SK-N-MC (cell line): ENCODE measurements around the gene PLOD2.

ENCODE experiments used
- DNase-seq: peaks from one replicate; pipeline ENCODE4 v3.0.0-alpha.2; 2011; ENCODE audit warnings: low read depth, low spot score
- H3K27ac ChIP-seq: fragments of 200-600 bp; sonication (generic); 2 replicates; pipeline ENCODE4 v1.5.1; 2016; ENCODE audit warnings: mixed run types
- H3K36me3 ChIP-seq: fragments of 200-600 bp; sonication (generic); 2 replicates; pipeline ENCODE4 v1.6.1; 2017; ENCODE audit warnings: antibody characterized with exemption, low read length, mixed read lengths; ENCODE audit not compliant: insufficient read depth
- H3K4me3 ChIP-seq: fragments of 200-600 bp; sonication (generic); 2 replicates; pipeline ENCODE4 v1.5.1; 2016
- H3K9ac ChIP-seq: fragments of 200-600 bp; sonication (generic); 2 replicates; pipeline ENCODE4 v1.8.0; 2017; ENCODE audit warnings: mixed run types, mixed read lengths; ENCODE audit not compliant: insufficient read length
- H3K9me3 ChIP-seq: fragments of 200-600 bp; sonication (generic); 2 replicates; pipeline ENCODE4 v1.6.1; 2017; ENCODE audit warnings: low read depth, mild to moderate bottlenecking, antibody characterized with exemption, low read length, moderate library complexity, mixed read lengths
- EZH2 ChIP-seq: fragments of 200-600 bp; sonication (generic); IDR thresholded peaks from one replicate; pipeline ENCODE4 v1.6.1; 2017; ENCODE audit warnings: antibody characterized with exemption
- FOXP2 ChIP-seq: optimal IDR thresholded peaks from 2 replicates; pipeline ENCODE3; 2011; ENCODE audit warnings: mild to moderate bottlenecking, moderate library complexity; ENCODE audit not compliant: insufficient read depth; ENCODE audit errors: extremely low read length, control extremely low read depth
- POLR2AphosphoS5 ChIP-seq: IDR thresholded peaks from 2 replicates; pipeline ENCODE4 v1.6.1; 2012; ENCODE audit warnings: mild to moderate bottlenecking, low read depth, low read length, borderline replicate concordance

Gene PLOD2

DNA sequence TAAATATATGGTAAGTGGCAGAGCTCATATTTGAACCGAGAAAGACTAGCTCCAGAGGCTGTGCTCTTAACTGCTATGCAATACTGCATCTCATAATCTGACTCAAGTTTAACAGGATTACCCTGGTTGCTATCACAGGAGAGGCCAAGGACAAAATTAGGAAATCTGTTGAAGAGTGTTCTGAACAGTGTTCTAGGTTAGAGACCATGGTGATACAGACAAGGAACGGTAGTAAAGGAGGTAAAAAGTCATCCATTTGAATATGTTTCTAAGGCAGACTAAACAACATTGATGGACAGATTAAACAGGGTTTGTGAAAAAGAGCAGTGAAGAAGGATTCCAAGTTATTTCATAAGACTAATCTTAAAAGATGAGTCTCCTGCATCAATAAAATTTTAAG lies 22.1 kb downstream of the PLOD2 start:
- no peaks in the 10 kb centered on the region; the same call in 1 of the 2 replicates for H3K9me3 ChIP-seq
- peaks cover 4% of the 10 kb centered on the region for H3K36me3 ChIP-seq
- H3K27ac ChIP-seq = peak overlapping the region; percentile 62
- no peak overlapping the region for H3K4me3 ChIP-seq
- TF ChIP-seq POLR2AphosphoS5 = no peak
- no peak for TF ChIP-seq FOXP2
- no peak for TF ChIP-seq EZH2
- no peak overlapping the region for H3K9ac ChIP-seq
- no peak for DNase-seq

DNA sequence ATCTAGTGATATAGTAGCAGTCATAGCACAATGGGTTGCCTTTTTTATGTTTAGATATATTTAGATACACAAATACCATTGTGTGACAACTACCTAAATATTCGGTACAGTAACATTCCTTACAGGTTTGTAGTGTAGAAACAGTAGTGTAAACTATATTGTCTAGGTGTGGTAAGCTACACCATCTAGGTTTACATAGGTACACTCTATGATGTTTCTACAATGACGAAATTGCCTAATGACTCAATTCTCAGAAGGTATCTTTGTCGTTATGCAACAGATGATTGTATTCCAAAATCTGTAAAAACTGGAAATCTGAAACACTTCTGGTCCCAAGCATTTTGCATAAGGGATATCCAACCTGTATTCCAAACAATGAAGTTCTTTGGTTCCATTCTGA lies 24.3 kb downstream of the PLOD2 start:
- Histone ChIP-seq H3K4me3 (no peak overlapping the region), H3K9me3 (no peaks in the 10 kb centered on the region; the same call in 1 of the 2 replicates), H3K36me3 (peaks cover 9% of the 10 kb centered on the region), H3K27ac (no peak overlapping the region), H3K9ac (no peak overlapping the region)
- DNase-seq = no peak
- TF ChIP-seq POLR2AphosphoS5 = no peak
- TF ChIP-seq EZH2 = no peak
- TF ChIP-seq FOXP2 = no peak

DNA sequence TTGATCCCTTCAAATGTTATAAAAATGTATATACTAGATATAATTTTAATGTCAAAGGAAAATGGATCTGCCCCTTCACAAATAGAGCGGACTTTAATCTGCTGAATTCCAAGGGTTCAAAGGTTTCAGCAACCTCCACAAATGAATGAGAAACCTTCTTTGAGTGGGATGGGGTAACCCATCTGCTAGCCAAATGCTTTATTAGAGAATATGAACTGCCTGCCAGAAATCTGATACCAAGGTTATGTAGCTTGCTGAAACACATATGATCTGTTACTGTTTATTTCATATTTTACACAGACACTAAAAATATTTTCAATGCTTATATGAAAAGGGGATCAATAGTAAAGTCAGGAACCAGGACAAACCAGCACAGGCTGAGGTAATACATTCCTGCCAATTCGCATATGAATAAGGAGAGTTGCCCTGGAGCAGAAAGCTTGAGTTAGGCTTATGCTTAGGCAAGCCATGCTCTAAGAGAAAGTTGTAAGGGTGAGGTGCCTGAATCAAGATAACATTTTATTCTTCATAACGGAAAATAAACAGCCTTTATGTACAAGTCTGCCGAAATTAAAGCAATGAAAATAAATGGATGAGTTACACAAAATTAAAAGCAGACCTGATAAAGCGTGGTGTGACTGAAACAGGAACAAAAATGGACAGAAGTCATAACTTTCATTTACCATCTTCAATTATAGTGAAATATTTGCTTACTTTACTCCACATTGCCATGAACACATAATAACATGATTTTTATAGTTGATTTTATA lies 26.5 kb downstream of the PLOD2 start:
- Histone ChIP-seq H3K9ac (peak overlapping the region; percentile 19), H3K27ac (peak overlapping the region; percentile 92), H3K36me3 (peaks cover 19% of the 10 kb centered on the region), H3K4me3 (peak overlapping the region; percentile 59), H3K9me3 (no peaks in the 10 kb centered on the region; the same call in 1 of the 2 replicates)
- DNase-seq = peak; percentile 53
- TF ChIP-seq POLR2AphosphoS5 (peak; percentile 20; the same call in 1 of the 2 replicates), EZH2 (no peak), FOXP2 (peak; percentile 54)

DNA sequence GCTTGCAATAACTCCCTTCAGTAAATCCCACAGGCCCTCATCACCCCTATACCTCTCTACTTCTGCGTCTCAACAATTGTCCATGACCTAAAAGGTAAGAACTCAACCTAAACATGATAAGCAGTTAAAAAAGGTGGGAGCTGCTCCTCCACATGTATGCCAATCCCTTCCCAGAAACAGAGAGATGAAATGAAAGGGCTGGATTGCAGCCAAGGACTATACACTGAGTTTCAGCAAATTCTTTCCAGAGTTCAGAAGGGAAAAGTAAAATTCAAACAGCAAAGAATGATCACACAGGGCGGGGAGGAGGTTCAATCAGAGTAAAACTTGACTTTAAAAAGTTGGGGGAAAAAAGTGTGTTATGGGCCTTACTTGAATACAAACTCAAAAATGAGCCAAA lies 27.5 kb downstream of the PLOD2 start:
- TF ChIP-seq FOXP2 = no peak
- no peak for TF ChIP-seq POLR2AphosphoS5
- no peak for TF ChIP-seq EZH2
- H3K27ac ChIP-seq = peak overlapping the region; percentile 92

DNA sequence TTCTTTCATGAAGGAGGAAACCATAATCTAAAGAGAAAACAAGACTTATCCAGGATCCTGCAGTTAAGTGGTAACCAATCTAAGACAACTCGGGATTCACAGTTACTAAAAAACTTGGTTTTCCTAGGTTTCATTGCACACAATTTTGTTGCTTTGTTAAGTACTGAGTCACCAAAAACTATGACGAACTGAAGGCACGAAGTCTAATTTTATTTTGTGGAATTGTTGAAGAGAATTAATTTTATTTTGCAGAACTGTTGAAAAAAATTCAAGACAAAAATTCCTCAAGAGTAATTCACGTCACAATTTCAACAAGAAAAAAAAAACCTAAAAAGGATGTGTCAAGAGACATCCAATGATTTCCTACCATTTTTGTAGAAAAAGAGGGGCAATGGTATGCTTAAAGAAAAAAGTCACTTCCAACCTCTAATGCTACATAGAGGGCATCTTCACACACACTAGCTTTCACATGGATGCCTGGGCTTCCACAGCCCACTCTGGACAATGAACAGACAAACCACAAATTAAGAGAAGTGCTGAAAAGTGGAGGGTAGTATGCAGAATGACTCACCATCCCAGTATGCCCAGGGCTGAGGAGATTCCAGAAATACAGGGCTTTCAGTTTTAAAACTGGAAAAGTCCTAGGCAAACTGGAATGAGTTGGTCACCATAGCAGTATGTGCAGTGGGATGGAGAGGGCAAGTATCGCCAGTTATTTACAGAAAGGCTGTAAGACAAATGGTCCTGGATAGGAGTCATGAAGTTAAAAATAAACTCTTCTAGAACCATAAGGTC lies 29.2 kb downstream of the PLOD2 start:
- no peak overlapping the region for H3K9ac ChIP-seq
- H3K9me3 ChIP-seq = no peaks in the 10 kb centered on the region; the same call in 1 of the 2 replicates
- peaks cover 20% of the 10 kb centered on the region for H3K36me3 ChIP-seq
- TF ChIP-seq EZH2 (no peak), POLR2AphosphoS5 (no peak), FOXP2 (no peak)
- H3K4me3 ChIP-seq = no peak overlapping the region
- no peak for DNase-seq
- H3K27ac ChIP-seq = 0 out of 2 replicates have a peak overlapping the region, but pooled peaks have one; percentile 8

More for the DNA sequence above, 27.5 kb downstream of the PLOD2 start:
- DNase-seq = no peak
- Histone ChIP-seq H3K4me3 (peak overlapping the region; percentile 59), H3K9me3 (no peaks in the 10 kb centered on the region; the same call in 1 of the 2 replicates), H3K36me3 (peaks cover 19% of the 10 kb centered on the region), H3K9ac (peak overlapping the region; percentile 10)

DNA sequence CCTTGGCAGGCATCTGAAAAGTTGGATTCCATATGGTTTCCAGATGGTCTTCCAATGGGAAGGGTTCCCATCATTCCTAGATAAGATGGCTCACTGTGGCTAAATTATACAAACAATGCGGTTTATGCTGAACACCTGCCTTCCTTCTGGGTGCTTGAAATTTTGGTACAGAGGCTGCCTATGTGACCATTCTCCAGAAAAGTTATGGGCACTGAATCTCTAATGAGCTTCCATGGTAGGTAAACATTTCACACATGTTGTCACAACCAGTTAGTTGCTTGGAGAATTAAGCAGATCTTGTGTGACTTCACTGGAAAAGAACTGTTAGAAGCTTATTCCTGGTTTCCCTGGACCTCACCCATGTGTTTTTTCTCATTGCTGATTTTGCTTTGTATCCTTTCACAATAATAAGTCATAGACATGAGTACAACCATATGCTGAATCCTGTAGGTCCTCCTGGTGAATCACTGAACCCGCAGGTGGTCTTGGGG lies 30.1 kb downstream of the PLOD2 start:
- Histone ChIP-seq H3K36me3 (peaks cover 20% of the 10 kb centered on the region), H3K4me3 (no peak overlapping the region), H3K27ac (no peak overlapping the region), H3K9ac (no peak overlapping the region), H3K9me3 (0 out of 2 replicates have a peak, but pooled peaks cover 3% of the 10 kb centered on the region)
- no peak for TF ChIP-seq EZH2
- no peak for TF ChIP-seq FOXP2
- no peak for TF ChIP-seq POLR2AphosphoS5
- no peak for DNase-seq

DNA sequence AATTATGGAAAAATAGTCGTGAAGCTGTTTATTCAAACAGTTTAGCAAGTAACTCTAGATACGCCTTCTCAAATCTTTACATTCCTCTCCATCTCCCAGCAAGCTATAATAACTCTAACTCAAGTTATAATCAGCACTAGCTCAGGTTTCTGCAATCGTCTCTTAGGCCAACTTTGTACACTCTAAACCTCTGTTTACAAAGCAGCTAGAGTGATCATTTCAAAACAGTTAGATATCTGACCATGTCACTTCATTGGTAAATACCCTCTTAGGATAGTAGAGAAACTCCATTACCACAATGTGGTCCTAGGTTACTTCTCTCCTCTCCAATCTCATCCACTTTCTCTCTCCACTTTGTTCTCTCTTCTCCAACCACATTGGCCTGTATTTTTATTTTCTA lies 31.2 kb downstream of the PLOD2 start:
- DNase-seq = no peak
- no peak overlapping the region for H3K9ac ChIP-seq
- peaks cover 20% of the 10 kb centered on the region for H3K36me3 ChIP-seq
- TF ChIP-seq FOXP2 = no peak
- TF ChIP-seq EZH2 = no peak
- no peak for TF ChIP-seq POLR2AphosphoS5
- no peak overlapping the region for H3K27ac ChIP-seq
- 0 out of 2 replicates have a peak, but pooled peaks cover 3% of the 10 kb centered on the region for H3K9me3 ChIP-seq
- H3K4me3 ChIP-seq = no peak overlapping the region

DNA sequence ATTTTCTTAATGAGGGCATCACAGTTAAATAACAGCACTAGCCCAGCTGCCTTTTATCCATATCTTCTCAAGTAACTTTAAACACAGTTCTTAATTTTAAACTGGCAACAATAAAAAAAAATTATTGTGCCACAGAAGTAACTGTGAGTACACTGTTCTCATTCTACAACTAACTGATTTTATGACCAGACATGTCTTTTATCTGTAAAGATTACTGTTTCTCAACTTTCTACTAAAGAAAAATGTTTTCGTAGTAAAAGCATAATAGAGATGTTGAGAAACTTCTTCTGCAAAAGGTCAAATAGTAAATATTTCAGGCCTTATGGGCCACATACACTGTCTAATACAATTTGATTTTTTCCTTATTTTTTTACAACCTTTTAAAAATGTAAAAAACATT lies 32.0 kb downstream of the PLOD2 start:
- Histone ChIP-seq H3K36me3 (peaks cover 26% of the 10 kb centered on the region), H3K9me3 (0 out of 2 replicates have a peak, but pooled peaks cover 3% of the 10 kb centered on the region), H3K9ac (no peak overlapping the region), H3K27ac (peak overlapping the region; percentile 6; the same call in 1 of the 2 replicates), H3K4me3 (no peak overlapping the region)
- no peak for DNase-seq
- no peak for TF ChIP-seq EZH2
- no peak for TF ChIP-seq POLR2AphosphoS5
- no peak for TF ChIP-seq FOXP2
